IPS-18a (cell line): ENCODE measurements around the gene LARP4B.

Experiments
- H3K27ac ChIP-seq: one replicate; pipeline ENCODE4 v1.5.1; 2013; ENCODE audit warnings: low read length
- H3K27me3 ChIP-seq: one replicate; pipeline ENCODE4 v1.6.1; 2013; ENCODE audit warnings: mild to moderate bottlenecking, low read length; ENCODE audit not compliant: control insufficient read depth, insufficient read depth
- H3K36me3 ChIP-seq: one replicate; pipeline ENCODE4 v1.6.1; 2013; ENCODE audit warnings: low read depth, low read length; ENCODE audit not compliant: control insufficient read depth
- H3K4me1 ChIP-seq: one replicate; pipeline ENCODE4 v1.6.1; 2013; ENCODE audit warnings: low read depth, low read length; ENCODE audit not compliant: control insufficient read depth
- H3K4me3 ChIP-seq: one replicate; pipeline ENCODE4 v1.5.1; 2013; ENCODE audit warnings: low read length
- H3K9ac ChIP-seq: one replicate; pipeline ENCODE4 v1.6.1; 2013; ENCODE audit warnings: mild to moderate bottlenecking, low read length, moderate library complexity
- H3K9me3 ChIP-seq: one replicate; pipeline ENCODE4 v1.6.1; 2013; ENCODE audit warnings: low read depth, low read length; ENCODE audit not compliant: control insufficient read depth

The LARP4B gene

DNA sequence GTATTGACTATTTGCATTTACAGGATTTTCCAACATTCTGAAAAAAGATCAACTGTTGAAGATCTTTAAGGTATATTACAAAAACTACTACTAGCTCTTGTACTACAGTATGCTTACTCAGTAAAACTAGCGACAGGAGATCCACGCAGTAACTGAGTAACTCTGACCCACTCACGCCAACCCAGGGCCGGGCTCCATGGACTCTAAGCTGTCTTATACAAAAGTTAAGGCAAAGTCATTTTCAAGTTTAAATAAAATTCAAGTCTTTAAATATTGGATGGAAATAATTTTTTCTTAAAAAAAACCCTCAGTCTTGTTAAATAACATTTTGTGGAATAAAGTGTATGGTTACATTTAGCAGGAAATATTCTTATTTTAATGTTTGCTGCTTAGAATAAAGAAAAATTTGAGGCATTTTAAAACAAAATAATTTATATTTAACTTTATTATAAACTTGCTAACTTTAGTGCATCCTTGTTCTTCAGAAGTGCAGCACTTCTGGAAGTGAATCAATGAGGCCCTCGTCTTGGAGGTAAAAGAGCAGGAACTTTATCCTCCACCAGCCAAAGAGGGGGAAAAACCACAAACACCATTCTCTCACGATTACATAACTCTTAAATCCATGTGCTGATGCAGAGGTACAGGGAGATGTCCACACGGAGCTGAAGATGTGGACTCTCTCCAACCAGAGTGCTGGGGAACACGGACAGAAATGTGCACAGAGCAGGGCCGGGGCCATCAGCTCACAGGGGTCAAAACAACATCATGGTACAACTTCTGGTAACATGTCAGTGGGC lies 119.9 kb downstream of the LARP4B start:
- H3K4me1 ChIP-seq, result no peaks in the 10 kb centered on the region
- H3K4me3 ChIP-seq, result no peak overlapping the region
- H3K36me3 ChIP-seq, result peaks cover 64% of the 10 kb centered on the region
- H3K9me3 ChIP-seq, result no peaks in the 10 kb centered on the region
- H3K9ac ChIP-seq, result no peak overlapping the region
- H3K27me3 ChIP-seq, result no peaks in the 10 kb centered on the region
- H3K27ac ChIP-seq, result no peak overlapping the region

DNA sequence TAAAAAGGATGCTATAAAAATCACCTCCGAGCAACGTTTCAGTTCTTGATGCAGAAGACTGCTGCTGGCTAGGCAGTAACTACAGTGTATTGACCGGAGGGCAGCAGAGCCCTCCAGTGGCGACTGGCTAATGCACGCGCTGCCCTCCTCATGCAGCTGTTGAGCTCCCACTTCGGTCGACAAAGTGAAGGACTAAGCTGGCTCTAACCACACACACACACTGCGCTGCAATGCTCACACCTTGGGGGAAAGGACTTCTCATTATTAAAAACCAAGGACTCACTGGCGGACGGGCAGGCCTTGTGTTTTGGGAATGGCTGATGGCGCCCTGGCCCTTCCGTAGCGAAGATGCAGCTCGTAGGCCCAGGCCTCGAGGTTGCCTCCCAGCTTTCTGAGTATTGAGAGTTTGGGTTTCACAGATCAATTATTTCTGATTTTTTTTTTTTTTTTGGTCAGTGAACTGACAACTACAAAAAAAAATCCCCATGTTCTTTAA lies 121.1 kb downstream of the LARP4B start:
- Histone ChIP-seq H3K9ac (no peak overlapping the region), H3K27me3 (no peaks in the 10 kb centered on the region), H3K27ac (no peak overlapping the region), H3K36me3 (peaks cover 59% of the 10 kb centered on the region), H3K4me3 (no peak overlapping the region), H3K4me1 (no peaks in the 10 kb centered on the region), H3K9me3 (no peaks in the 10 kb centered on the region)

DNA sequence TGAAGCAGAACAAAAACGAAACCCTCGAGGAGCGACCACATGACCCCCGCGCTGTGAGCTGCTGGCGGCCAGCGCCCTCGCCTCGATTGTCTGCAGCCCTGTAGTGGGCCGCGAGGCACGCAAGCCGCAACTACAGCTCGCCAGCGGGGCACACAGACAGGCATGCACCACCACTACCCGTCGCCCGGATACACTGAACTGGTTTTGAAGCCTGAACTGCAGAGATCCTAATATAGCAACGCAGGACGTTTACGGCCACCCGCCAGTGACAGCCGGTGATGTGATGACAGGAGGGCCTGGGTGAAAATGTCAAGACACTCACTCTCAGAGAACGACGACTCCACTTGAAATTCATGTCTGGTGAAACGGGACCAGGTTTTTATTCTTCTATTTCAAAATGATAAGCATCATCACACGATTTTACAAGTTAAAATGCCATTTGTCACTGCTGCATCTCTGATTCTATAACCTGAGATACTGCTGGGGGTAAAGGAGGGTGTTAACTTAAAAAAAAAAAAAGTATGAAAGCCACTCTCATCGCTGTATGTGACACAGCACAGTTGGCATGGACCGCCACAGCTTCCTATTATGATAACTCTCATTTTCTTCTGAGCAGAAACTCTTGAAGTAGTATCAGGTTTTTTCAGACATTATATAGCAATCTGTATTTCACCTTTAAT lies 121.7 kb downstream of the LARP4B start:
- H3K27me3 ChIP-seq, result no peaks in the 10 kb centered on the region
- no peaks in the 10 kb centered on the region for H3K9me3 ChIP-seq
- H3K36me3 ChIP-seq, result peaks cover 54% of the 10 kb centered on the region
- no peak overlapping the region for H3K27ac ChIP-seq
- H3K4me1 ChIP-seq, result no peaks in the 10 kb centered on the region
- H3K4me3 ChIP-seq, result no peak overlapping the region
- no peak overlapping the region for H3K9ac ChIP-seq

- H3K36me3 ChIP-seq, result peaks cover 45% of the 10 kb centered on the region
- H3K9me3 ChIP-seq, result no peaks in the 10 kb centered on the region
- H3K27ac ChIP-seq, result no peak overlapping the region
- no peaks in the 10 kb centered on the region for H3K27me3 ChIP-seq
- no peaks in the 10 kb centered on the region for H3K4me1 ChIP-seq
- H3K4me3 ChIP-seq, result no peak overlapping the region
- no peak overlapping the region for H3K9ac ChIP-seq
Measured at GRCh38 chr10:807958-808353, 123.5 kb downstream of the LARP4B start.

GRCh38 chr10:807163-807957 lies 124.1 kb downstream of the LARP4B start:
- H3K36me3 ChIP-seq, result peaks cover 39% of the 10 kb centered on the region
- no peak overlapping the region for H3K9ac ChIP-seq
- H3K27ac ChIP-seq, result no peak overlapping the region
- H3K27me3 ChIP-seq, result no peaks in the 10 kb centered on the region
- H3K4me1 ChIP-seq, result no peaks in the 10 kb centered on the region
- H3K4me3 ChIP-seq, result no peak overlapping the region
- no peaks in the 10 kb centered on the region for H3K9me3 ChIP-seq

- H3K27me3 ChIP-seq, result no peaks in the 10 kb centered on the region
- H3K36me3 ChIP-seq, result peaks cover 32% of the 10 kb centered on the region
- no peaks in the 10 kb centered on the region for H3K9me3 ChIP-seq
- no peaks in the 10 kb centered on the region for H3K4me1 ChIP-seq
- no peak overlapping the region for H3K4me3 ChIP-seq
- H3K9ac ChIP-seq, result no peak overlapping the region
- H3K27ac ChIP-seq, result no peak overlapping the region
Measured at GRCh38 chr10:806451-807162, 124.9 kb downstream of the LARP4B start.

GRCh38 chr10:805620-806305 lies 125.7 kb downstream of the LARP4B start:
- H3K36me3 ChIP-seq, result peaks cover 29% of the 10 kb centered on the region
- no peaks in the 10 kb centered on the region for H3K27me3 ChIP-seq
- no peak overlapping the region for H3K9ac ChIP-seq
- H3K27ac ChIP-seq, result no peak overlapping the region
- H3K4me1 ChIP-seq, result no peaks in the 10 kb centered on the region
- H3K9me3 ChIP-seq, result no peaks in the 10 kb centered on the region
- no peak overlapping the region for H3K4me3 ChIP-seq

GRCh38 chr10:804787-805619 lies 126.5 kb downstream of the LARP4B start:
- no peak overlapping the region for H3K27ac ChIP-seq
- peaks cover 26% of the 10 kb centered on the region for H3K36me3 ChIP-seq
- H3K9me3 ChIP-seq, result no peaks in the 10 kb centered on the region
- H3K9ac ChIP-seq, result no peak overlapping the region
- no peaks in the 10 kb centered on the region for H3K4me1 ChIP-seq
- no peaks in the 10 kb centered on the region for H3K27me3 ChIP-seq
- H3K4me3 ChIP-seq, result no peak overlapping the region

DNA sequence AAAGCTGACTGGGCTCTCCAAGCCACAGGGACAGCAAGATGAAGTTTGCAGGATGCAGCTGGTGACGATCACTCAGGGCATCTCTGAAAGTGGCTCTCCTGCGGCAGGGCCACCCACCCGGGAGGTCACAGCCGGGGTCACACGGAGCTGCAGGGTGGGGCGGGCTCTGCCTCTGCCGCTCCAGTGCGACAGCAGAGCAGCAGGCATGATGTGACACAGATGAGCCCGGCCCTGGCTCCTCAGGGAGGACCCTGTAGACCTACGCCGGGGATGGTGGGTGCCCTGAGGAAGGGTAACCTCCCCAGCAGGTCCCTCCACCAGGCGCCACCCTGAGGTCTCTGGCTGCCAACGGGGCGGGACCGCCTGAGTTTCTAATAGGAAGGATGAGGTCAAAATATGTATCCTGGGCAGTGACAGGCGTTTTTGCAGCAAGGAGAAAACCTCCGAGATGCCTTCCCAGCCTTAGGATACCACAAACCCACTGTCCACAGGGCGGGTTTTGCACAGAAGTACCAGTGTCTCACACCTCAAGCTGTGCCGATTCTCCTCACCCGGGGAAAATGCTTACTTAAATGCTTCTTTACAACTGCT lies 127.2 kb downstream of the LARP4B start:
- no peaks in the 10 kb centered on the region for H3K9me3 ChIP-seq
- H3K36me3 ChIP-seq, result peaks cover 22% of the 10 kb centered on the region
- H3K27ac ChIP-seq, result no peak overlapping the region
- H3K27me3 ChIP-seq, result no peaks in the 10 kb centered on the region
- H3K4me1 ChIP-seq, result no peaks in the 10 kb centered on the region
- no peak overlapping the region for H3K9ac ChIP-seq
- no peak overlapping the region for H3K4me3 ChIP-seq
